GM10266 (cell line): ENCODE results near the gene FAM174C.

Experiments
- DNase-seq: peaks from one replicate; pipeline ENCODE4 v3.0.0; 2012; ENCODE audit errors: extremely low spot score
- TF ChIP-seq, protein P1 (sequence below): IDR thresholded peaks from 2 replicates; pipeline ENCODE4 v1.5.1; 2012; ENCODE audit warnings: mild to moderate bottlenecking, low read depth; ENCODE audit not compliant: control insufficient read depth, insufficient read depth; ENCODE audit errors: missing control alignments

FAM174C gene

GRCh38 chr19:1250437-1251260, 24.7 kb upstream of the FAM174C start:
- peak; percentile 72 for DNase-seq

DNA sequence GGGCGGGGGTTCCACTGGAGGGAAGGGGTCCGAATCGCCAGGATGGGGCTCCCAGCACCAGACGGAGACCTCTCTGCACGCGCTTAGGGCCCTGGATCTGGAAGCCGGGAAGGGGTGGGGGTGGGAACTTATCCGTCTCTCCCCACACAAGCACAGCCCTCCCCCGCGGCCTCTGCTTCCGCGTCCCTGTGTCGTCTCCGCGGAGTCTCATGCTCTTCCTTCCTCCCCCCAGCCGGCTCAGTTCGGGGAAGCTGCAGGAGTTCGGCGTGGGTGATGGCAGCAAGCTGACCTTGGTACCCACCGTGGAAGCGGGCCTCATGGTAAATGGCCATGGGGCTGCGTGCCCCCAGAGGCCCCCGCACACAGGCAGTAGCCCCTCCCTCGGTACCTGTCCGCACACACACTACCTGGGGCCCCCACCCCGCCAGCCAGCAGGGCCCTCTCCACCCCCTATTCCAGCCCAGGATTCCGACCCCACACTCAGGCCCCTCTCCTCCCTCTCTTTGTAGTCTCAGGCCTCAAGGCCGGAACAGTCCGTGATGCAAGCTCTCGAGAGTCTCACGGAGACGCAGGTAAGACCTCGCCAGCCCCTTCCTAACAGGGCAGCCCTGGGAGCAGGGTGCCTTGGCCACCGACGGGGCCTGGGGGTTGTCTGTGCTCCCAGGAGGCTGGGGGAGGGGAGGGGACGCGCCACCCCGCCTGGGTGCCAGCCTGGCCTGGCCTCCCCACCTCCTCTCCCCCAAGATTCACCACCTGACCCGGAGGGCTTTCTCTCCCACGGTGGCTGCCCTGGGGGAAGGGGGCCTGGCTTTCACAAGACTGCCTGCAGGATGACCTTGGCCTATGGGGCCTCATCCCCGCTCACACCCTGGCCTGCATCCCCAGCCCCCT, 23.8 kb upstream of the FAM174C start:
- TF ChIP-seq, protein P1, sequence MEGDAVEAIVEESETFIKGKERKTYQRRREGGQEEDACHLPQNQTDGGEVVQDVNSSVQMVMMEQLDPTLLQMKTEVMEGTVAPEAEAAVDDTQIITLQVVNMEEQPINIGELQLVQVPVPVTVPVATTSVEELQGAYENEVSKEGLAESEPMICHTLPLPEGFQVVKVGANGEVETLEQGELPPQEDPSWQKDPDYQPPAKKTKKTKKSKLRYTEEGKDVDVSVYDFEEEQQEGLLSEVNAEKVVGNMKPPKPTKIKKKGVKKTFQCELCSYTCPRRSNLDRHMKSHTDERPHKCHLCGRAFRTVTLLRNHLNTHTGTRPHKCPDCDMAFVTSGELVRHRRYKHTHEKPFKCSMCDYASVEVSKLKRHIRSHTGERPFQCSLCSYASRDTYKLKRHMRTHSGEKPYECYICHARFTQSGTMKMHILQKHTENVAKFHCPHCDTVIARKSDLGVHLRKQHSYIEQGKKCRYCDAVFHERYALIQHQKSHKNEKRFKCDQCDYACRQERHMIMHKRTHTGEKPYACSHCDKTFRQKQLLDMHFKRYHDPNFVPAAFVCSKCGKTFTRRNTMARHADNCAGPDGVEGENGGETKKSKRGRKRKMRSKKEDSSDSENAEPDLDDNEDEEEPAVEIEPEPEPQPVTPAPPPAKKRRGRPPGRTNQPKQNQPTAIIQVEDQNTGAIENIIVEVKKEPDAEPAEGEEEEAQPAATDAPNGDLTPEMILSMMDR, result no peak
- no peak for DNase-seq

More at GRCh38 chr19:1250437-1251260, 24.7 kb upstream of the FAM174C start:
- TF ChIP-seq, protein P1, result no peak

DNA sequence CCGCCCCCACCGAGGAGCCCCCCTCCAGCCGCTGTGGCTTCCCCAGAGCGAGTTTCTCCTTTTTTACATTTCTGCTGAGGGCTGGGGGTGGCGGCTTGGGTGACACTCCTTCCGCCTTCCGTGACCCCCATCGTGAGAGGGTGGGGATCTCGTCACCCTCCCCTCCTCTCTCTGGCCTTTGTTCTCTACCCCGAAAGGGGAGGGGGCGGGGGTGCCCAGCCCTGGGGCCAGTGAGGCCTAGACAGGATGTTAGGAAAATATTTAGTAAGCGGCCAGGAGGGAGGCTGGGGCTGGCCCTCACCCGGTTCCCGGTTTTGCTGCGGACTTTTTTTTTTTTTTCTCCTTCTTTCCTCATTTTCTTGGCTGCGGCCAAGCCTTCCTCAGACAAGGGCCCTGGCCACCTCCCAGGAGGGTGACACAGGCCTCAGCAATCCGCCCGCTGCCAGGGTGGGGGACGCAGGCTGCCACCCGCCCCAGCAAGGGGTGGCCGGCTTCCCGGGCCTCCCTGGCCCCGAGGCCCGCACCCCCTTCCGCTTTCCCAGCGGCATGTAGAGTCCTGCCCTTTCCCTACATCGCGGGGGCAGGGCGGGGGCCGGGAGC, 23.0 kb upstream of the FAM174C start:
- DNase-seq, result peak; percentile 77
- TF ChIP-seq, protein P1, result no peak

DNA sequence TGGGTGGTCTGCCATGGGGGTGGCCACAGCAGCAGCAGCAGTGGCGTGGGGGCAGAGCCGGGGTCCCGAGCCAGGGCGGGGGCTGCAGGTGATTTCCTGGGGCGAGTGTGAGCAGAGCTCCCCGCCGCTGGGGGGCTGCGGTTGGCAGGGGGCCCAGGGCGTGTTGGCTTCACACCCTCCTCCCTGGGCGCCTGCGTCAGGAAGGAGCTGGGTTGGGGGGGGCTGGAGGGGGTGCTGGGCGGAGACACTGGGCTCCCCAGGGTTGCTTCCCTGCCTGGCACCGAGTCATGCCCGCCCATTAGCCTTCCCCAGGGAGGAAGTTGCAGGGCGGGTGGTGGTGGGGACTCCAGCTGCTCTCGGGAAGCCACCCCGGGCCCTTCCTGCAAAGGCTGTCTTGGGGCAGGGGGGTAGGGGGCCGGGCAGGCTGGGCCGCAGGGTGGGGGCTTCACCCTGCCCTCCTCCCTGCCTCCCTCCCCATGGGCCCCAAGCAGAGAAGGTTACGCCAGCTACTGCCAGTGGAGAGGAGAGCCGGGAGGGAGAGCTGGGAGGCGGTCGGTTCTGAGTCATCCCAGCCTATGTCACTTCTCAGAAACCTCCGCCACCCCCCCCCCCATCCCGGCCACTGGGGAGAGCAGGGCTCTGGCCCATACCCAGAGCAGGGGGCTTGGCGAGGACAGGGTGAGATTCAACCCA, 22.4 kb upstream of the FAM174C start:
- TF ChIP-seq, protein P1, result peak; percentile 13
- DNase-seq, result no peak

- DNase-seq, result no peak
- TF ChIP-seq, protein P1, result no peak
Measured at GRCh38 chr19:1253514-1254080, 21.7 kb upstream of the FAM174C start.

GRCh38 chr19:1254081-1254527, 21.2 kb upstream of the FAM174C start:
- DNase-seq, result no peak
- TF ChIP-seq, protein P1, result no peak
